SK-N-MC (cell line): Measurements from ENCODE around the gene DGKZ.

Experiments
- EZH2 ChIP-seq: fragments of 200-600 bp; sonication (generic); IDR thresholded peaks from one replicate; pipeline ENCODE4 v1.6.1; 2017; ENCODE audit warnings: antibody characterized with exemption
- POLR2AphosphoS5 ChIP-seq: IDR thresholded peaks from 2 replicates; pipeline ENCODE4 v1.6.1; 2012; ENCODE audit warnings: mild to moderate bottlenecking, low read depth, low read length, borderline replicate concordance

DNA sequence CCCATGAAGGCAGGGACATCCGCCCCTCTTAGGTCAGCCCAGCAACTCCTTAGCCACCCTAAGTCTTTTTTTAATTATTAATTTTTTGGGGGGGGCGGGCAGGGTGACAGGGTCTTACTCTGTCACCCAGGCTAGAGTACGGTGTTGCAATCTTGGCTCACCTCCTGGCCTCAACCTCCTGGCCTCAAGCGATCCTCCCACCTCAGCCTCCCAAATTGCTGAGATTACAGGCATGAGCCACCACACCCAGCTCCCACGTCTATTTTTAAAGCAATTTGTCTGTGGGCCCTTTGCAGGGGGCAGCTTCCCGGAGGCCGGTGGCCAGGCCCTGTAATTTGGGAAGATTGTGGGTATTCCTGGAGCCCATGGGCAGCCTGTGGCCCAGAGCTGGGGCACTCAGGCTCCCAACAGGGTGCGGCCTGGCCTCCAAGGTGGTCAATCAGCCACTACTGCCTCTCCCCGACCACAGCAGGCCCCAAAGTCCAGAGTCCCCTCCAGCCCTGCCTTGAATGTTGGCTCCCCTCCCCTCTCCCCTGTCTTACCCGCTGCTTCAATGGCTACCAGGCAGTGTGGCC lies 42.6 kb upstream of the DGKZ start:
- TF ChIP-seq EZH2 (no peak), POLR2AphosphoS5 (no peak)
